Testis (tissue), 3 donors: ENCODE data around the gene GABRD. TPM values are rescaled to one million over a fixed set of nuclear protein-coding genes. Genes with fewer than 3 reads are reported as not detected.

Experiments
- DNase-seq: peaks from one replicate; pipeline ENCODE4 v3.0.0-alpha.2; 2019
- H3K27ac ChIP-seq, 2 donors: fragments of 200-600 bp; sonication (generic); one replicate each; pipeline ENCODE4 v1.5.1; 2019
- H3K27me3 ChIP-seq: fragments of 200-600 bp; sonication (generic); one replicate; pipeline ENCODE4 v1.5.1; 2019
- H3K36me3 ChIP-seq: fragments of 200-600 bp; sonication (generic); one replicate; pipeline ENCODE4 v1.5.1; 2017; ENCODE audit warnings: low read depth; ENCODE audit errors: missing control alignments
- H3K4me1 ChIP-seq: fragments of 200-600 bp; sonication (generic); one replicate; pipeline ENCODE4 v1.5.1; 2019
- H3K4me3 ChIP-seq, 2 donors: fragments of 200-600 bp; sonication (generic); one replicate each; pipeline ENCODE4 v1.5.1; 2017 to 2019
- H3K9me3 ChIP-seq: fragments of 200-600 bp; sonication (generic); one replicate; pipeline ENCODE4 v1.5.1; 2017
- CTCF ChIP-seq, 3 experiments: fragments of 450-650 bp in 2 of 3; fragments of 200-600 bp in 1 of 3; sonication (generic) in 1 of 3; IDR thresholded peaks; one replicate each; pipeline ENCODE4 v1.5.1; 2016 to 2019; ENCODE audit warnings: antibody characterized with exemption in 3 of 3, mild to moderate bottlenecking in 2 of 3, moderate library complexity in 1 of 3
- POLR2A ChIP-seq: fragments of 450-650 bp; IDR thresholded peaks from one replicate; pipeline ENCODE4 v1.6.1; 2017; ENCODE audit warnings: antibody characterized with exemption, mild to moderate bottlenecking, moderate library complexity
- WGBS, 2 donors: methylation state at CpG; one replicate each; pipeline ENCODE4 v1.1.5; 2018; 5-methylcytosine and 5-hydroxymethylcytosine counted together
- intact Hi-C: fragments of 100-400 bp; cut with DNase I; formaldehyde crosslinking; loops from one replicate; pipeline ENCODE4 v1.15.1; 2023; ENCODE audit warnings: low total_unique reads
- polyA plus RNA-seq: library from polyadenylated mRNA; stranded (reverse); fragments of 350-450 nt; fragmentation: Illumina TruSeq; extraction: RNeasy Lipid Tissue Mini Kit (QIAGEN cat#74804); gene quantifications from one replicate; pipeline ENCODE4 v1.2.3, GENCODE V29; 2014; ENCODE audit warnings: low read depth, low replicate concordance; ENCODE audit not compliant: insufficient read depth
- total RNA-seq, 2 donors: library from RNA; depleted of rRNA; stranded (reverse); fragments of >200 nt; gene quantifications; one replicate each; pipeline ENCODE4 v1.2.3, GENCODE V29; 2016

GABRD gene
- total and polyA plus RNA-seq, 3 donors from 2014 or later, result 7.8 to 18.1 (median 16.9) TPM

DNA sequence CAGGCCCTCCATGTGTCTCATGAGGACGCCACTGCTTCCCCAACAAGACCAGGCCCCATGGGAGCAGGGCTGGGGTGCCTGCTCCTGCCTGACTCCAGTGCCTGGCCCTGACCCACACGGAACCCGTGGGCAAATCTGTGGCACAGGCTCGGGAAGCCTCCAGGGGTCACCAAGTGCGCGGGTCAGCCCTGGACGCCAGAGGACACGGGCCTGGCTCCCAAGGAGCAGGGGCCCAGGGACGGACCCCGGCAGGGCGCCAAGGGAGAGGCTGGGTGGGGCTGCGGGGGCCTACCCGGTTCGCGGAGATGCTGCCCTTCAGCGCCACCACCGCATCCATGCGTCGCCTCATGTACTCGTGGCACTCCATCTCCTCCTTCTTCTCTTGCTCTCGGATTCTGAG lies 47.5 kb upstream of the GABRD start:
- TF ChIP-seq POLR2A (no peak), CTCF (IDR thresholded peaks at IDR 0.05) (no peak)
- intact Hi-C loops, result no loop called here
- no peaks in the 10 kb centered on the region for H3K27me3 ChIP-seq

GRCh38 chr1:1972976-1973715 lies 46.0 kb upstream of the GABRD start:
- no peak for DNase-seq
- no peak for TF ChIP-seq POLR2A
- TF ChIP-seq CTCF (IDR thresholded peaks at IDR 0.05), result no peak
- Histone ChIP-seq H3K27ac (no peak overlapping the region), H3K9me3 (no peaks in the 10 kb centered on the region), H3K4me3 (no peak overlapping the region), H3K36me3 (no peaks in the 10 kb centered on the region), H3K27me3 (no peaks in the 10 kb centered on the region), H3K4me1 (no peaks in the 10 kb centered on the region)
- intact Hi-C loops, result no loop called here
- WGBS, 2 donors, result 76 to 86% methylated on average over 11 to 22 of the region's 22 CpGs

More for the DNA sequence above, 47.5 kb upstream of the GABRD start:
- DNase-seq, result no peak
- WGBS, 2 donors, result 71 to 93% methylated on average over 2 to 21 of the region's 21 CpGs
- H3K4me1 ChIP-seq, result no peaks in the 10 kb centered on the region
- H3K9me3 ChIP-seq, result no peaks in the 10 kb centered on the region
- H3K4me3 ChIP-seq, result no peak overlapping the region
- no peak overlapping the region for H3K27ac ChIP-seq
- H3K36me3 ChIP-seq, result no peaks in the 10 kb centered on the region

DNA sequence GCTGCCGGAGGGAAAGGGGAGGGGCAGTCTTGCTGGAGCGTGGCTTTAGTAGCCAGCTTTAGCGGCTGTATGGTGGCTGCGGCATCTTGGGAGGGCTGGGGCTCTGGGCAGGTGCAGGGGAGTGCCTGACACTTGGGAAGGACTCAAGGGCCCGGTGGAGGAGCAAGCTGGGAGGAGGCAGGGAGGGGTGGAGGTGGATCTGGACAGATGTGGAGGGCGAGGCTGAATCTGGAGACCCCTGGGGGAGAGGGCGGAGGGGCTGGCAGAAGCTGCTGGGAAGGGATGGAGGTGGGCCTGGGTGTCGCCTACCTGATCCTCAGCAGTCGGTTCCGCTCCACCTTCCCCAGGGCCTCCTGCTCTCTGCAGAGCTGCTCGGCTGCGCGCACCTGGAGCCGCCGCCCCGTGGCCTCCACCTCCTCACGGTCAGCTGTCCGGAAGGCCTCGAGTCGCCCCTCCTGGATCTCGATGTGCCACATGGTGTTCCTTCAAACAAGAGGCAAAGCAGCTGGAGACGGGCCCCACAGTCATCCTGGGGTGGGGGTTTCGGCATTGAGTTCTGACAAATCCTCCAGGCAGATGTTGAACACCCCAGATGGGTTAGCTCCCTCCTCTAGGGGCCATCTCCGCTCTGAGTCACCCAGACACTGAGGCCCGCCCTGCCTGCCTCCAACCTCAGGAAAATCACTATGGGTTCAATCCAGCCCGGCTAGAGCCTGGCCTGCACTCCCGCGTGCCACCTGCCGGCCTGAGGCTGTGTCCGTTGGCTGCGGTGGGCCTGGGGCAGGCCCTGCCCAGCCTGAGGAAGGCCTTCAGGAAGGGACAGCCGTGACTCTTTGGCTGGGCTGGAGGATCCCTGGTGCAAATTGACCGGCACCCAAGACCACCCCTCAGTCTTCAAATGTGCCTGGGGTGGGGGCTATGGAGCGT lies 45.2 kb upstream of the GABRD start:
- TF ChIP-seq CTCF (IDR thresholded peaks at IDR 0.05), result no peak
- TF ChIP-seq POLR2A, result no peak
- Histone ChIP-seq H3K27ac (no peak overlapping the region), H3K9me3 (no peaks in the 10 kb centered on the region), H3K36me3 (no peaks in the 10 kb centered on the region), H3K4me3 (no peak overlapping the region), H3K4me1 (no peaks in the 10 kb centered on the region), H3K27me3 (no peaks in the 10 kb centered on the region)
- no peak for DNase-seq
- 90 to 93% methylated on average over 22 to 34 of the region's 34 CpGs for WGBS, 2 donors
- intact Hi-C loops, result no loop called here

DNA sequence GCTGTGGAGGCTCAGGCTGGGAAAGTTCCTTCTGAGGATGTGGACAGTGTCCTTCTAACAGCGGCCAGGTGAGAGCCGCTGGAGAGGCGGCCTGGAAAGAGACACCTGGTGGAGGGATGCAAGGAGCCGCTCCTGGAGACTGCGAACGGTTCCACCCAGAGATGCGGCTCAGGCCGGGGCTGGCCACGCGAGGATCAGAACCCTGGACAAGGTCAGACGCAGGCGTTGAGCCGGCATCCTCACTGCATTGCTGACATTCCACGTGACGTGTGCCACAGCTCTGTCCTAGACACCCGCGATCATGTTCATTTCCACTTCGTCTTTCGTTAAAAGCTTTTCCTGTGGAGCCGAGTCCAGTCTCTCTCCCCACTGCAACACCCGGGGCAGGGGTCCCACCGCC lies 44.3 kb upstream of the GABRD start:
- Histone ChIP-seq H3K36me3 (no peaks in the 10 kb centered on the region), H3K27me3 (no peaks in the 10 kb centered on the region), H3K4me3 (no peak overlapping the region), H3K4me1 (no peaks in the 10 kb centered on the region), H3K9me3 (no peaks in the 10 kb centered on the region), H3K27ac (no peak overlapping the region)
- 81 to 85% methylated on average over 16 to 22 of the region's 22 CpGs for WGBS, 2 donors
- intact Hi-C loops, result no loop called here
- no peak for DNase-seq
- TF ChIP-seq CTCF (IDR thresholded peaks at IDR 0.05), result no peak
- TF ChIP-seq POLR2A, result no peak
